Neural cell (in vitro differentiated cells): ENCODE measurements around the gene CSF2. TPM values are rescaled to one million over a fixed set of nuclear protein-coding genes. Genes with fewer than 3 reads are reported as not detected.

ENCODE experiments used
- H2AFZ ChIP-seq: fragments of 200-600, 300-800 bp; sonication (generic), shearing (Covaris generic); 2 replicates; pipeline ENCODE4 v1.6.0; 2014; ENCODE audit warnings: low read depth, mild to moderate bottlenecking, antibody characterized with exemption, low read length, moderate library complexity
- H3F3A ChIP-seq: fragments of 200-600 bp; shearing (Covaris generic); 2 replicates; pipeline ENCODE4 v1.6.1; 2016; ENCODE audit warnings: mild to moderate bottlenecking, moderate library complexity, mixed read lengths, antibody characterized with exemption, low read length; ENCODE audit not compliant: insufficient read depth, poor library complexity, severe bottlenecking
- H3K27ac ChIP-seq: fragments of 200-600, 300-800 bp; sonication (generic), shearing (Covaris generic); 2 replicates; pipeline ENCODE4 v1.5.1; 2014; ENCODE audit warnings: mild to moderate bottlenecking, low read length, moderate library complexity
- H3K27me3 ChIP-seq: fragments of 300-800, 200-600 bp; sonication (generic), shearing (Covaris generic); 2 replicates; pipeline ENCODE4 v1.6.0; 2014; ENCODE audit warnings: mild to moderate bottlenecking, low read depth, low read length, moderate library complexity; ENCODE audit not compliant: insufficient read depth
- H3K36me3 ChIP-seq: fragments of 300-800, 200-600 bp; sonication (generic), shearing (Covaris generic); 2 replicates; pipeline ENCODE4 v1.5.1; 2014; ENCODE audit warnings: mild to moderate bottlenecking, antibody characterized with exemption, low read length, moderate library complexity; ENCODE audit not compliant: insufficient read depth
- H3K4me2 ChIP-seq: fragments of 300-800, 200-600 bp; sonication (generic), shearing (Covaris generic); 2 replicates; pipeline ENCODE4 v1.6.0; 2014; ENCODE audit warnings: mild to moderate bottlenecking, low read length
- H3K4me3 ChIP-seq: fragments of 300-800, 200-600 bp; sonication (generic), shearing (Covaris generic); 2 replicates; pipeline ENCODE4 v1.5.1; 2014; ENCODE audit warnings: mild to moderate bottlenecking, low read length, moderate library complexity
- H3K79me2 ChIP-seq: fragments of 200-600 bp; shearing (Covaris generic); replicated peaks from 2 replicates; pipeline ENCODE4 v1.6.0; 2014; ENCODE audit warnings: mild to moderate bottlenecking, low read length, moderate library complexity; ENCODE audit not compliant: insufficient read depth
- H3K9ac ChIP-seq: fragments of 300-800, 200-600 bp; sonication (generic), shearing (Covaris generic); 2 replicates; pipeline ENCODE4 v1.6.1; 2016; ENCODE audit warnings: mild to moderate bottlenecking, low read length, mixed read lengths
- H3K9me2 ChIP-seq: fragments of 200-600 bp; shearing (Covaris generic); 2 replicates; pipeline ENCODE4 v1.6.1; 2016; ENCODE audit warnings: mild to moderate bottlenecking, low read length, mixed read lengths; ENCODE audit not compliant: insufficient read depth
- H3K9me3 ChIP-seq: fragments of 200-600, 300-800 bp; sonication (generic), shearing (Covaris generic); 2 replicates; pipeline ENCODE4 v1.6.1; 2016; ENCODE audit warnings: mild to moderate bottlenecking, mixed run types, low read length, moderate library complexity, mixed read lengths
- H4K20me1 ChIP-seq: fragments of 200-600 bp; shearing (Covaris generic); 2 replicates; pipeline ENCODE4 v1.6.1; 2016; ENCODE audit warnings: mild to moderate bottlenecking, mixed run types; ENCODE audit not compliant: insufficient read depth
- EP300 ChIP-seq: fragments of 450-650 bp; conservative IDR thresholded peaks from 2 replicates; pipeline ENCODE4 v1.6.1; 2014; ENCODE audit warnings: antibody characterized with exemption, mild to moderate bottlenecking, moderate library complexity; ENCODE audit not compliant: poor library complexity, severe bottlenecking
- EZH2 ChIP-seq: fragments of 200-600, 300-800 bp; shearing (Covaris generic), sonication (generic); IDR thresholded peaks from 2 replicates; pipeline ENCODE4 v1.6.1; 2014; ENCODE audit warnings: antibody characterized with exemption, low read length, borderline replicate concordance, mild to moderate bottlenecking; ENCODE audit not compliant: insufficient read depth, poor library complexity, severe bottlenecking
- POLR2AphosphoS5 ChIP-seq: IDR thresholded peaks from 2 replicates; pipeline ENCODE4 v1.6.1; 2012
- RAD21 ChIP-seq: fragments of 450-650 bp; conservative IDR thresholded peaks from 2 replicates; pipeline ENCODE4 v1.6.1; 2014; ENCODE audit warnings: antibody characterized with exemption, mild to moderate bottlenecking, moderate library complexity
- SMC3 ChIP-seq: fragments of 450-650 bp; conservative IDR thresholded peaks from 2 replicates; pipeline ENCODE4 v1.6.1; 2014; ENCODE audit warnings: antibody characterized with exemption, mild to moderate bottlenecking, moderate library complexity; ENCODE audit not compliant: poor library complexity
- TAF1 ChIP-seq: IDR thresholded peaks from 2 replicates; pipeline ENCODE4 v1.6.1; 2012; ENCODE audit warnings: low read depth
- polyA plus RNA-seq: library from polyadenylated mRNA; depleted of rRNA; stranded (reverse); fragments of >200 nt; gene quantifications from 2 replicates; pipeline ENCODE4 v1.2.3, GENCODE V29; 2014
- TF ChIP-seq, protein P1 (sequence below): IDR thresholded peaks from 2 replicates; pipeline ENCODE4 v1.6.1; 2012; ENCODE audit warnings: borderline replicate concordance
- TF ChIP-seq, protein P2 (sequence below): fragments of 450-650 bp; IDR thresholded peaks from 2 replicates; pipeline ENCODE4 v1.5.1; 2014; ENCODE audit warnings: antibody characterized with exemption, mild to moderate bottlenecking, moderate library complexity; ENCODE audit not compliant: poor library complexity, severe bottlenecking

CSF2 gene
- polyA plus RNA-seq, 1 donor from 2014 or later = not detected

DNA sequence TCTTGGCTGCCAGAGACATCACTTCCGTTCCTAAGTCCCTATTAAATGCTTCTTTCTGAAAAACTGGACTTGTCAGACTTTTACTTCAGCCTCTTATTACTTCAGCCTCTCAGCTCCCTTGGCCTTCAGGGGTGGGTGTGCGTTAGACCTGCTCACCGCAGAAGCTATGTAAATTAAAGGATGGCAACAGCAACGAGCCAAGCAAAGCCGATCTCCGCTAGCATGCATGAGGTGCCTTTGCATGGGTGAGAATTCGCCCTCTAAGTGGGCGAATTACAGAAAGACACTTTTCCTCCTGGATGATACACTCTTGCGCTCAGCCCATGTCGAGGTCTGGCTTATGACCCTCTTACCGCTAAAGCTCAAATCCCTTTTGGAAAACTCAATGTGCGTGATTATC, 24.0 kb upstream of the CSF2 start:
- Histone ChIP-seq H3K27ac (no peak overlapping the region), H3K9me2 (no peaks in the 10 kb centered on the region), H4K20me1 (no peaks in the 10 kb centered on the region), H3K36me3 (no peaks in the 10 kb centered on the region), H3K4me2 (no peak overlapping the region), H3K79me2 (no peaks in the 10 kb centered on the region), H3F3A (no peaks in the 10 kb centered on the region), H3K4me3 (no peak overlapping the region), H2AFZ (no peak overlapping the region), H3K9me3 (no peaks in the 10 kb centered on the region), H3K9ac (no peak overlapping the region), H3K27me3 (no peaks in the 10 kb centered on the region)
- TF ChIP-seq, protein P1, sequence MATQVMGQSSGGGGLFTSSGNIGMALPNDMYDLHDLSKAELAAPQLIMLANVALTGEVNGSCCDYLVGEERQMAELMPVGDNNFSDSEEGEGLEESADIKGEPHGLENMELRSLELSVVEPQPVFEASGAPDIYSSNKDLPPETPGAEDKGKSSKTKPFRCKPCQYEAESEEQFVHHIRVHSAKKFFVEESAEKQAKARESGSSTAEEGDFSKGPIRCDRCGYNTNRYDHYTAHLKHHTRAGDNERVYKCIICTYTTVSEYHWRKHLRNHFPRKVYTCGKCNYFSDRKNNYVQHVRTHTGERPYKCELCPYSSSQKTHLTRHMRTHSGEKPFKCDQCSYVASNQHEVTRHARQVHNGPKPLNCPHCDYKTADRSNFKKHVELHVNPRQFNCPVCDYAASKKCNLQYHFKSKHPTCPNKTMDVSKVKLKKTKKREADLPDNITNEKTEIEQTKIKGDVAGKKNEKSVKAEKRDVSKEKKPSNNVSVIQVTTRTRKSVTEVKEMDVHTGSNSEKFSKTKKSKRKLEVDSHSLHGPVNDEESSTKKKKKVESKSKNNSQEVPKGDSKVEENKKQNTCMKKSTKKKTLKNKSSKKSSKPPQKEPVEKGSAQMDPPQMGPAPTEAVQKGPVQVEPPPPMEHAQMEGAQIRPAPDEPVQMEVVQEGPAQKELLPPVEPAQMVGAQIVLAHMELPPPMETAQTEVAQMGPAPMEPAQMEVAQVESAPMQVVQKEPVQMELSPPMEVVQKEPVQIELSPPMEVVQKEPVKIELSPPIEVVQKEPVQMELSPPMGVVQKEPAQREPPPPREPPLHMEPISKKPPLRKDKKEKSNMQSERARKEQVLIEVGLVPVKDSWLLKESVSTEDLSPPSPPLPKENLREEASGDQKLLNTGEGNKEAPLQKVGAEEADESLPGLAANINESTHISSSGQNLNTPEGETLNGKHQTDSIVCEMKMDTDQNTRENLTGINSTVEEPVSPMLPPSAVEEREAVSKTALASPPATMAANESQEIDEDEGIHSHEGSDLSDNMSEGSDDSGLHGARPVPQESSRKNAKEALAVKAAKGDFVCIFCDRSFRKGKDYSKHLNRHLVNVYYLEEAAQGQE = no peak

DNA sequence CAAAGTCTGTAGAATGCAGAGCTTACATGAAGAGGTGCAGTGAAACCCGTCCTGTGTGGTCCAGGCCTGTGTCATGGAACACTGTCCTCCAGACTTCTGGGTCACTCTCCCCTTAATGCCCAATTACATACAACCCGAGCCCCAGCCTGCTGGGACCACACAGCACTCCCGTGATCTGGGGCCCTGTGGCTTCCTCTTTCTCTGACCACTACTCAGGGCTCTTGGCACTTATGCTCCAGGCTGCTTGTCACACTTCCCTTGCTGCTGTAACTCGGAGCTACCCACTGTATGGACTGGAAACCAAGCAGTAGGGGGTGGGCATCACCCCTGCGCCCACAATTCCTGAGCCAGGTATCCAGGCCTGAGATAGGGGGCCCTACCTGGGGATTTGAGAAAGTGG, 23.5 kb upstream of the CSF2 start:
- no peaks in the 10 kb centered on the region for H3K36me3 ChIP-seq
- no peak overlapping the region for H3K27ac ChIP-seq
- no peak overlapping the region for H2AFZ ChIP-seq
- no peaks in the 10 kb centered on the region for H3K27me3 ChIP-seq
- H3F3A ChIP-seq = no peaks in the 10 kb centered on the region
- no peak overlapping the region for H3K4me3 ChIP-seq
- no peaks in the 10 kb centered on the region for H4K20me1 ChIP-seq
- H3K4me2 ChIP-seq = no peak overlapping the region
- no peak overlapping the region for H3K9ac ChIP-seq
- no peaks in the 10 kb centered on the region for H3K9me2 ChIP-seq
- H3K9me3 ChIP-seq = no peaks in the 10 kb centered on the region
- no peaks in the 10 kb centered on the region for H3K79me2 ChIP-seq
- no peak for TF ChIP-seq EP300

DNA sequence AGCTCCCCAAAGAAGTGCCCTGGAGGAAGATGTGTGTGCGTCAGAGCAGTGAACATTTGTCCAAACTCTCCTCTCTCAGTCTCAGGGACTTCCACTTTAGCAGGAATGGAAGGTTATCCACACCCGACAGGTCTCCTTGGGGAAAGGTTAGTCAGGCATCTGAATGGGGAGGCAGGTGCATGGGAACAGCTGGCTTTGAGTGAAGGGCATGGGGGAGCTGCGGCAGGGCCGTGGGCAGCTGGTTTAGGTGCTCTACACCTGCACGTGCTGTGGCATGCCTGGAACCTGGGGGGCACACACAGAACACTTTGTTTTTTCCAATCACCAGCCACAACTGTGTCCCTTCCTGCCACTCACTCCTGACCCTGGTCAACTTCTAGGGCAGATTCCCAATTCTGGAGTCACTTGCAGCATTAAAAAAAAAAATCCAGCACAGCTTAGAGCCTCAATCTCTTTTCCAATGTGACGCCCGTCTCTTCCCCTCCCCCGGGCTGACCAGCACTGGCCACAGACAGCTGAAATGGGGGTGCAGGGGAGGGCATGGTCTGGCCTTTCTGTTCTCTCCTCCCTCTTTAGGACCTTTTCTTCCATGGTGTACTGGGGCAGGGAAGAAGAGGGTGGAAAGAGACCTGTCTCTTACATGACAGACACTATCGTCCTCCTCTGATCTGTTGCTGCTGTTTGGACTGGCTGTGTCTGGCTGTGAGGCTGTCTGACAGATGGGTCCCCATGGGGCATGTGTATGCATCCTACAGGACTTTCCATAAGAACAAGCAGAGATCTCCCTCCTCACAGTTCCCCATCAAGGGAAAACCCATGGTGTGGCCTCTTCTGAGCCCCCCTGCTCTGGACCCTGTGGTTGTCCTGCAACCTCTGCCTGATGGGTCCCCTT, 22.7 kb upstream of the CSF2 start:
- H3K4me2 ChIP-seq = no peak overlapping the region
- no peaks in the 10 kb centered on the region for H3K79me2 ChIP-seq
- H2AFZ ChIP-seq = no peak overlapping the region
- no peak overlapping the region for H3K9ac ChIP-seq
- TF ChIP-seq EP300 (no peak), SMC3 (no peak), POLR2AphosphoS5 (no peak), TAF1 (no peak), EZH2 (no peak), RAD21 (no peak)
- TF ChIP-seq, protein P1 = no peak
- TF ChIP-seq, protein P2, sequence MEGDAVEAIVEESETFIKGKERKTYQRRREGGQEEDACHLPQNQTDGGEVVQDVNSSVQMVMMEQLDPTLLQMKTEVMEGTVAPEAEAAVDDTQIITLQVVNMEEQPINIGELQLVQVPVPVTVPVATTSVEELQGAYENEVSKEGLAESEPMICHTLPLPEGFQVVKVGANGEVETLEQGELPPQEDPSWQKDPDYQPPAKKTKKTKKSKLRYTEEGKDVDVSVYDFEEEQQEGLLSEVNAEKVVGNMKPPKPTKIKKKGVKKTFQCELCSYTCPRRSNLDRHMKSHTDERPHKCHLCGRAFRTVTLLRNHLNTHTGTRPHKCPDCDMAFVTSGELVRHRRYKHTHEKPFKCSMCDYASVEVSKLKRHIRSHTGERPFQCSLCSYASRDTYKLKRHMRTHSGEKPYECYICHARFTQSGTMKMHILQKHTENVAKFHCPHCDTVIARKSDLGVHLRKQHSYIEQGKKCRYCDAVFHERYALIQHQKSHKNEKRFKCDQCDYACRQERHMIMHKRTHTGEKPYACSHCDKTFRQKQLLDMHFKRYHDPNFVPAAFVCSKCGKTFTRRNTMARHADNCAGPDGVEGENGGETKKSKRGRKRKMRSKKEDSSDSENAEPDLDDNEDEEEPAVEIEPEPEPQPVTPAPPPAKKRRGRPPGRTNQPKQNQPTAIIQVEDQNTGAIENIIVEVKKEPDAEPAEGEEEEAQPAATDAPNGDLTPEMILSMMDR = no peak
- no peaks in the 10 kb centered on the region for H3K9me2 ChIP-seq
- no peaks in the 10 kb centered on the region for H4K20me1 ChIP-seq
- no peak overlapping the region for H3K27ac ChIP-seq
- no peaks in the 10 kb centered on the region for H3K27me3 ChIP-seq
- H3F3A ChIP-seq = no peaks in the 10 kb centered on the region
- no peak overlapping the region for H3K4me3 ChIP-seq
- no peaks in the 10 kb centered on the region for H3K9me3 ChIP-seq
- H3K36me3 ChIP-seq = no peaks in the 10 kb centered on the region
